AG04450 (cell line): ENCODE data around the gene HASPIN. TPM values are rescaled to one million over a fixed set of nuclear protein-coding genes. Genes with fewer than 3 reads are reported as not detected.

Experiments used
- CTCF ChIA-PET: fragments of 300-600, 350-600 bp; formaldehyde crosslinking; extraction: SDS; loops from one replicate; lab custom pipeline; 2022; ENCODE audit warnings: antibody characterized with exemption, inconsistent platforms; lab: Charles Lee
- POLR2A ChIA-PET: fragments of 350-600 bp; formaldehyde crosslinking; extraction: SDS; loops from one replicate; lab custom pipeline; 2021; ENCODE audit warnings: antibody characterized with exemption, inconsistent platforms; lab: Yijun Ruan, JAX
- DNase-seq: peaks from one replicate; pipeline ENCODE4 v3.0.0-alpha.2; 2011; ENCODE audit warnings: low read depth, low spot score
- H3K27ac ChIP-seq: one replicate; pipeline ENCODE4 v1.5.1; 2012; ENCODE audit warnings: low read depth, low read length, control low read depth
- H3K27me3 ChIP-seq: one replicate; pipeline ENCODE4 v1.6.0; 2012; ENCODE audit warnings: low read length; ENCODE audit not compliant: control insufficient read depth, insufficient read depth
- H3K4me3 ChIP-seq: 2 replicates; pipeline ENCODE4 v1.5.1; 2011; ENCODE audit warnings: mild to moderate bottlenecking, low read depth, low read length, control low read depth
- H3K9me3 ChIP-seq: 2 replicates; pipeline ENCODE4 v1.5.1; 2012; ENCODE audit warnings: low read length; ENCODE audit not compliant: control insufficient read depth, insufficient read depth
- CTCF ChIP-seq: IDR thresholded peaks from 2 replicates; pipeline ENCODE4 v1.5.1; 2011; ENCODE audit warnings: low read depth, low read length, control low read depth, inconsistent platforms
- polyA plus RNA-seq: library from polyadenylated mRNA; depleted of rRNA; stranded (reverse); fragments of >200 nt; gene quantifications from 2 replicates; pipeline ENCODE4 v1.2.3, GENCODE V29; 2011

Gene HASPIN
- polyA plus RNA-seq, 1 experiment, result 1.6 TPM

- POLR2A ChIA-PET, result no interaction called here
- Histone ChIP-seq H3K9me3 (peaks cover 14% of the 10 kb centered on the region), H3K4me3 (no peak overlapping the region), H3K27me3 (no peaks in the 10 kb centered on the region), H3K27ac (no peak overlapping the region)
- CTCF ChIA-PET, result no interaction called here
- no peak for TF ChIP-seq CTCF
- DNase-seq, result no peak
Observed at GRCh38 chr17:3768341-3768740, 44.6 kb downstream of the HASPIN start.

GRCh38 chr17:3768769-3769168, 45.1 kb downstream of the HASPIN start:
- Histone ChIP-seq H3K4me3 (no peak overlapping the region), H3K9me3 (peaks cover 14% of the 10 kb centered on the region), H3K27ac (no peak overlapping the region), H3K27me3 (no peaks in the 10 kb centered on the region)
- CTCF ChIA-PET, result no interaction called here
- POLR2A ChIA-PET, result no interaction called here
- no peak for DNase-seq
- TF ChIP-seq CTCF, result no peak

- H3K4me3 ChIP-seq, result no peak overlapping the region
- ChIA-PET CTCF (no interaction called here), POLR2A (no interaction called here)
- no peak overlapping the region for H3K27ac ChIP-seq
- DNase-seq, result no peak
- H3K9me3 ChIP-seq, result peaks cover 14% of the 10 kb centered on the region
- no peaks in the 10 kb centered on the region for H3K27me3 ChIP-seq
- TF ChIP-seq CTCF, result no peak
Observed at GRCh38 chr17:3770466-3770865, 46.8 kb downstream of the HASPIN start.

GRCh38 chr17:3771140-3771539, 47.4 kb downstream of the HASPIN start:
- Histone ChIP-seq H3K27me3 (no peaks in the 10 kb centered on the region), H3K27ac (no peak overlapping the region), H3K4me3 (no peak overlapping the region), H3K9me3 (peaks cover 10% of the 10 kb centered on the region)
- ChIA-PET CTCF (no interaction called here), POLR2A (interaction anchor here (0.7 kb wide), 1 partner anchor 371 kb away, joined by 4 read pairs; no protein-coding TSS in a partner anchor)
- TF ChIP-seq CTCF, result no peak
- DNase-seq, result no peak

GRCh38 chr17:3772764-3773163, 49.1 kb downstream of the HASPIN start:
- Histone ChIP-seq H3K4me3 (no peak overlapping the region), H3K27ac (no peak overlapping the region), H3K27me3 (no peaks in the 10 kb centered on the region), H3K9me3 (peaks cover 5% of the 10 kb centered on the region)
- DNase-seq, result no peak
- TF ChIP-seq CTCF, result no peak
- POLR2A ChIA-PET, result interaction anchor here (0.6 kb wide), 1 partner anchor 138 kb away, joined by 3 read pairs; no protein-coding TSS in a partner anchor
- CTCF ChIA-PET, result interaction anchor here (0.6 to 2.0 kb wide), 3 partner anchors 35 to 90 kb away, joined by 3 to 5 read pairs (median 3); no protein-coding TSS in a partner anchor
